ENCODE measurements around the gene NUMB. TPM values are rescaled to one million over a fixed set of nuclear protein-coding genes. Genes with fewer than 3 reads are reported as not detected.
"Not testable (repeated sequence)": the region's sequence is repeated elsewhere in the genome, so short reads cannot be mapped to it uniquely, and the experiment has no call there.

NUMB gene
- polyA plus RNA-seq, 1 donor = 29.7 TPM

GRCh38 chr14:73359445-73359844 lies 98.9 kb downstream of the NUMB start:
- DNase-seq (ENCODE audit: low read depth) = no peak

- no peak for DNase-seq (ENCODE audit: low read depth)
Observed at GRCh38 chr14:73358187-73358586, 100.2 kb downstream of the NUMB start.

GRCh38 chr14:73349091-73349490 lies 109.3 kb downstream of the NUMB start:
- not testable (repeated sequence) for DNase-seq (ENCODE audit: low read depth)

GRCh38 chr14:73344319-73344718 lies 114.0 kb downstream of the NUMB start:
- no peak for DNase-seq (ENCODE audit: low read depth)

GRCh38 chr14:73342670-73343069 lies 115.7 kb downstream of the NUMB start:
- no peak for DNase-seq (ENCODE audit: low read depth)

- DNase-seq (ENCODE audit: low read depth) = no peak
Observed at GRCh38 chr14:73339846-73340595, 118.3 kb downstream of the NUMB start.

- no peak for DNase-seq (ENCODE audit: low read depth)
Observed at GRCh38 chr14:73339206-73339605, 119.1 kb downstream of the NUMB start.

- no peak for DNase-seq (ENCODE audit: low read depth)
Observed at GRCh38 chr14:73338551-73338950, 119.8 kb downstream of the NUMB start.

- no peak for DNase-seq (ENCODE audit: low read depth)
Observed at GRCh38 chr14:73333031-73333430, 125.3 kb downstream of the NUMB start.

- DNase-seq (ENCODE audit: low read depth) = no peak
Observed at GRCh38 chr14:73325630-73326299, 132.6 kb downstream of the NUMB start.

GRCh38 chr14:73325063-73325462 lies 133.3 kb downstream of the NUMB start:
- no peak for DNase-seq (ENCODE audit: low read depth)

GRCh38 chr14:73324533-73324932 lies 133.8 kb downstream of the NUMB start:
- no peak for DNase-seq (ENCODE audit: low read depth)

- no peak for DNase-seq (ENCODE audit: low read depth)
Observed at GRCh38 chr14:73323896-73324399, 134.4 kb downstream of the NUMB start.

- no peak for DNase-seq (ENCODE audit: low read depth)
Observed at GRCh38 chr14:73313151-73313550, 145.2 kb downstream of the NUMB start.

- no peak for DNase-seq (ENCODE audit: low read depth)
Observed at GRCh38 chr14:73312687-73313086, 145.7 kb downstream of the NUMB start.

GRCh38 chr14:73311708-73312030 lies 146.7 kb downstream of the NUMB start:
- no peak for DNase-seq (ENCODE audit: low read depth)

- DNase-seq (ENCODE audit: low read depth) = not testable (repeated sequence)
Observed at GRCh38 chr14:73309207-73309606, 149.1 kb downstream of the NUMB start.

- no peak for DNase-seq (ENCODE audit: low read depth)
Observed at GRCh38 chr14:73307261-73307660, 151.1 kb downstream of the NUMB start.

GRCh38 chr14:73305499-73305898 lies 152.8 kb downstream of the NUMB start:
- DNase-seq (ENCODE audit: low read depth) = no peak

GRCh38 chr14:73295198-73295796 lies 163.0 kb downstream of the NUMB start:
- DNase-seq (ENCODE audit: low read depth) = peak; percentile 14

GRCh38 chr14:73293782-73294781 lies 164.3 kb downstream of the NUMB start:
- no peak for DNase-seq (ENCODE audit: low read depth)

GRCh38 chr14:73290279-73290678 lies 168.1 kb downstream of the NUMB start:
- DNase-seq (ENCODE audit: low read depth) = no peak
